Activated CD4-positive, alpha-beta T cell treated with anti-CD3 and anti-CD28 coated beads, Interleukin-2, Interleukin-6, amounts not matched to agents 100 ng/mL and 50 ng/mL, durations not matched to agents 16 hours and 8 hours (primary cell): ENCODE results near the gene DNAAF8.

Experiments
- DNase-seq: peaks from one replicate; pipeline ENCODE4 v3.0.0-alpha.2; 2020

Gene DNAAF8

DNA sequence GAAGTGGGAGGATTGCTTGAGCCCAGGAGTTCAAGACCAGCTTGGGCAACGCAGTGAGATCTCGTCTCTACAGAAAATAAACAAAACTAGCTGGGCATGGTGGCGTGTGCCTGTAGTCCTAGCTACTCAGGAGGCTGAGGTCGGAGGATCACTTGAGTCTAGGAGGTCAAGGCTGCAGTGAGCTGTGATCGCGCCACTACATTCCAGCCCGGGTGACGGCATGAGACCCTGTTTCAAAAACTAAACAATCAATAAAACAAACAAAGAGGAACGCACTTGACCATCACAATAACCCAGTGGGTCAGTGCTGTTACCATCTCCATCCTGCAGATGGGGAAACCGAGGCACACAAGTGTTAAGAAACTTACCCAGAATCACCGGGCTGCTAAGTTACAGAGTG, 18.9 kb downstream of the DNAAF8 start:
- DNase-seq: no peak

DNA sequence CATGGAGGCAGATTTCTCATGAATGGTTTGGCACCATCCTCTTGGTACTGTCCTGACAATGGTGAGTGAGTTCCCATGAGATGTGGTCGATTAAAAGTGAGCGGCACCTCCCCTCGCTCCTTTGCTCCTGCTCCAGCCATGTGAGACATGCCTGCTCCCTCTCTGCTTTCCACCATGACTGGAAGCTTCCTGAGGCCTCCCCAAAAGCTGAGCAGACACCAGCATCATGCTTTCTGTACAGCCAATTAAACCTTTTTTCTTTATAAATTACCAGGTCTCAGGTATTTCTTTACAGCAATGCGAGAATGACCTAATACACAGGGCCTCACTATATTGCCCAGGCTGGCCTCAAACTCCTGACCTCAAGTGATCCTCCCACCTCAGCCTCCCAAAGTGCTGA, 20.5 kb downstream of the DNAAF8 start:
- no peak for DNase-seq

DNA sequence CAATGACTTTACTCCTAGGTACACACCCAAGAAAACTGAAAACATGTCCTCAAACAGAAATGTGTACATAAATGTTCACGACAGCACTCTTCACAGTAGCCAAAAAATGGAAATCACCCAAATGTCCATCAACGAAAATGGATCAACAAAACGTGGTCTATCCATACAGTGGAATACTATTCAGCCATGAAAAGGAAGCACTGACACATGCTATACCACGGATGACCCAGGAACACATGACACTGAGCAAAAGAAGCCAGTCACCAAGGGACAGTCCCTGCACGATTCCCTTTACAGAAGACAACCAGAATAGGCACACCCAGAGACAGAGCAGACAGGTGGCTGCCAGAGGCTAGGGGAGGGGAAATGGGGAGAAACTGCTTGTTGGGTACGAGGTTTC, 21.4 kb downstream of the DNAAF8 start:
- DNase-seq: no peak

DNA sequence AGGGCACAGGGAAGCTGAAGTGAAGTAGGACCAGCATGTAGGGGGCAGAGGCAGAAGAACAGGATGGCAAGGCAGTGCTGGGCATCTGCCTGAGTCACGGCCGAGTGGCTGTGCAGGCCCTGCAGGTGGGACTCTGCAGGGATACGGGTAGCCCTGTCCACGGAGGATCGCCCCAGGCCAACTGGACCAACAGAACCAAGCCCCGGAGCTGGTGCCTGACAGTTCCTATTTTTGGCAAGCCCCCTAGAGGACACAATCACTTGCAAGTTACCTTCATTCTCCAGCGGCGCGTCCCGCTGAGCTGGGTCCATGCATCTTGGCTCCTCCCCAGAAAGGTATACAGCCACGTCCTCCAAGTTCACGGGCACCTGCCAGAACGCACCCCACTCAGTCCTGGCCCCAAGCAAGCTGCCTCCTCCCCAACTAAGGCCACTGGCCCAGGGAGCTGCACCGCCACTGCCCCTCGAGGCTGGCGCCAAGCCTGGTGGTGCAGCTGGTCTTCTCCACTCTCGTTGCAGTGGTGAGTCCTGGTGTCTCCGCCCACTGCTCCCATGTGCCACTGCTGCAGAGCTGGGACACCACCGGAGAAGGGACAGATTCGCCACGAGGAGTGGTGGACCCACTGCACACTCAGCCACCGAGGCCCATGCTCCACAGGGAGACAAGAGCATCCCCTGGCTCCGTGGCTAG, 26.0 kb downstream of the DNAAF8 start:
- no peak for DNase-seq

DNA sequence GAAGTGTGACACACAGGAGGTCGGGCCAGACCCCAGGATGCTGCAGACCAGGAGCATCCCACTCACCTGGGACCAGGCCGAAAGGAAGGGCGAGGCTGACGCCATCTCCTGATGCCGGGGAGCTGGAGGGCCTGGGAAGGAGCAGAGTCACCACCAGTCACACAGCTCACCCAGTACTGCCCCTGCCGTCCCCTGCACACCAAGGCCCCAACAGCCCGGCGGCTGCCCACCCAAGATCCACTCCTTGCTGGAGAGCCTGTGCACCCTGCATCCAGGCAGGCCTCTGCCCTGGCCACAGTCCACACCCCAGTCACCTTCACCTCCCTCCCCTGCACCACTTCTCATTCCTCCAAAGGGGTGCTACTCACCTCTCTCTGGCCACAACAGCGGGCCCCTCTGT, 27.9 kb downstream of the DNAAF8 start:
- DNase-seq: no peak

DNA sequence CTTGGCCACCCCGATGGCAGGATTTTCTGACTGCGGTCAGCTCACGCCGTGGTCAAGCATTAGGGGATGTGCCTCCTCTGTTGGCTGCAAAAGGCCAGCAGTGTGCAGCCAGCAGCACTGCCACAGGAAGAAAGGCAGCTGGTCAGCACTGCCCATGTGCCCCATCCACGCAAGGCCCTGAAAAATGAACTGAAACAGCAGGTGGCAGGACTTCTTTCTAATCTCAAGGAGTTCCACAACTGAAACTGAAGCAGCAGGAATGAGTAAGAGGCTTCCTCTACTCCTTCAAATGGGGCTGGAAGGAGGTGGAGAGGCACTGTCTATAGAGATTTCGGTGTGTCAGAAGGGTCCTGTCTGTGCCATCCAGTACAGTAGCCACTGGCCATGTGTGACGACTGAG, 29.5 kb downstream of the DNAAF8 start:
- DNase-seq: no peak

DNA sequence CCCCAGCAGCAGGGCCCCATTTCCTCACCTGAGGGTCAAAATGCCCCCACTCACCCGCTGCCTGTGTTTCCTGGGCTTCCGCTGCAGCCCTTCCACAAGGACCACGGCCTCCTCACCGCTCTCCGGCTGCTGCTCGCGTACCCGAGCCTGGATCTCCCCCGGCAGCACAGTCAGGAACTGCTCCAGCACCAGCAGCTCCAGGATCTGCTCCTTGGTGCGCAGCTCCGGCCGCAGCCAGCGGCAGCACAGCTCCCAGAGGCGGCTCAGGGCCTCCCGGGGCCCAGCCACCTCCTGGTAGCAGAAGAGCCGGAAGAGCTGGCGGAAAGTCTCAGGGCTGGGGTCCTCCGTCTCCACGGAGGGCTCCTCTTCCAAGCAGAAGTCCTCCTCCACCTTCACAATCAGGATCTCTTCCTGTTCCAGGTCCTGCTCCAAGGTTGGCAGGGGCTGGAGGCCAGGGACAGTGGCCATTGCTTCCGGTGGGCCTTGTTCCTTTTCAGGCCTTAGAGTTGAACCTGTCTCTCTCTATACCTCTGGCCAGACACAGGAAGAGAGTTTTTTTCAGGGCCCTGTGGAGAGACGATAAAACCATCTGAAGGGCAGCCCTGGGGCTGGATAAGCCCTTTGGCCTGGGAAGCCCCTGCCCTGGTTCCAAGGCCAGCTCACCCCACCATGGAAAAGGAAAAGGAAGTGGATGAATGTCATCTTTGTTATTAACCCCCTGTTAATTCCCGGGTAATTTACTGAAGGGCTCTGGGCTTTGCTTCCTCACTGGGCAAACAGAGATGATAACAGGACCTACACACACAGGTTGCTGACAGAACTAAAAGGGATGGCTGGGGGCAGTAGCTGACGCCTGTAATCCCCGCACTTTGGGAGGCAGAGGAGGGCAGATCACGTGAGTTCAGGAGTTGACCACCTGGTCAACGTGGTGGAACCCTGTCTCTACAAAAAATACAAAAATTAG, 31.5 kb downstream of the DNAAF8 start:
- DNase-seq: no peak

DNA sequence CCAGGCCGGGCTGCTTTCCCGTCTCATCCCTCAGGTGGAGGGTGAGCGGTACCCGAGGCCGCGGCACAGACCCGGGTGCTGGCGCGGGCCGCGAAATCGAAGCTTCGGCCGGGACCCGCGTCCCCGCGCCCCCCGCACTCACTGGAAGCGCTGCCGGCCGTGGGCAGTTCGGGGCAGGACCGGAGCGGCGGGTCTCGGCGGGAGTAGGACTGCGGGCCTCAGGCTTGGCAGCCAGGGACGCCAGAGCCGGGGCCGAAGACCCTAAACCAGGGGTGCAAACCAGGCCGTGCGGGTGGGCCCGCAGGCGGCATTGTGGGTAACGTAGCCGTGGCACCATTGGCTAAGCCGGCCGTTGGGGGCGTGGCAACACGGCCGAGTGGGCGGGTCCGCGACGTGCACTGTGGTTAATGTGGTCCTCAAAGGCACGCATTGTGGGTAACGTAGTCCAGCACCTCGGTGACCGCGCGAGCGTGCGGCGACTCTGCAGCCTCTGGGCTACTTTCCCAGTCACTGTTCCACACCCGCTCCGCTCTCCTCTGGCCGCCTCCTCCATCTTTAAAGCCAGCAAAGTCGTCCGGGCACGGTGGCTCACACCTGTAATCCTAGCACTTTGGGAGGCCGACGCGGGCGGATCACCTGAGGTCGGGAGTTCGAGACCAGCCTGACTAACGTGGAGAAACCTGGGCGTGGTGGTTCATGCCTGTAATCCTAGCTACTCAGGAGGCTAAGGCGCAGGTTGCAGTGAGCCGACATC, 32.7 kb downstream of the DNAAF8 start, which contains the start of gene ZNF500:
Gene ZNF500 (minus strand): TSS at position 288 of the 754 bp plus-strand sequence. CDS start 1,184 bp downstream, outside the sequence.
- DNase-seq: peak; percentile 99

DNA sequence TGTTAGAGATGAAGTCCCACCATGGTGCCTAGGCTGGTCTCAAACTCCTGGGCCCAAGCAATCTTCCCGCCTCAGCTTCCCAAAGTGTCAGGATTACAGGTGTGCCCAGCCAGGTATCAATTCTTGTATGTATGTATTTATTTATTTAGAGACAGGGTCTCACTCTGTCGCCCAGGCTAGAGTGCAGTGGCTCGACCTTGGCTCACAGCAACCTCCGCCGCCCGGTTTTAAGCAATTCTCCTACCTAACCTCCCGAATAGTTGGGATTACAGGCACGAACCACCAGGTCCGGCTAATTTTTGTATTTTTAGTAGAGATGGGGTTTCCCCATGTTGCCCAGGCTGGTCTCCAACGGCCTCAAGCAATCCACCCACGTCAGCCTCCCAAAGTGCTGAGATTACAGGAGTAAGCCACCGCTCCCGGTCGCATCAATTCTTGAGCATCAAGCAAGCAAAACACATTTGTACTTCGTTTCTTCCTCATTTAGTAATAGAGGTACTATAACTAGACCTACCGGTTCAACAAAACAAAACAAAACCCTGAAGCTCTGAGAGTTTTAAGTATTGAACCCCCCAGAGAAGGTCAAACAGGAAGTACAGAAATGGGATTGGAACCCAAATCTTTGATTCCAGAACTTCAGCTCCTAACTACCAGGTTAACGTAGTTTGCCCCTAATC, 33.7 kb downstream of the DNAAF8 start:
- DNase-seq: no peak

DNA sequence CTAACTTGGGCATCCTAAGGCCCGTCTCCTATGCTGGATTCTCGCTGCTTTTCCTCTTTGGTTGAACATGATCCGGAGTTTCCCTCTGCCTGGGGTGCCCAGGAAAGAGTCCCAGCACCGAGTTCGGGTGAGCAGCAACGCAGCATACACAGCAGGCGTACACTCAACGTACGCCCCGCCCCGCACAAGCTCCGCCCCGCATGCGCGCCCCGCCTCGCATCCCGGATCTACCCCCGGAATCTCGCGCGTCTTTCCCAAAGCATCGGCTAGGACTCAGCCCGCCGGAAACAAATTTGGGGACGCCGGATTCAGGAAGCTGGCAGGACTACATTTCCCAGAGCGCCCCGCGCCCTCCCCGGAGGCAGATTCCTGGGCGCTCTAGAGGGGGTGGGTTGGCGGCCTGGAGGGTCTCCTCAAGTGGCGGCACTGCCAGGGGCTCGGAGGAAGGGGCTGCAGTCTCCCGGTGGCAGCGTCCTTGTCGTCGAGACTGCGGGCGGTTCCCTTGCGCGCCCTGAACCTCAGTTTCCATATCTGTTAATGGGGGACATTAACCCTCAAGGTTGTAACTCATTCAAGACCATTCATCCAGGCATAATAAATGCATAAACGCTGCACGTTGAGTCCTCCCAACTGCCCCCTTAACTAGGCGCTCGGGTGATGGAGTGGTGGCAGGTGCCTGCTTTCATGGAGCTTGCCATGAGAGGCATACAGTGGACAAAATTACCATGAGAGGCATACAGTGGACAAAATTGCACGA, 34.4 kb downstream of the DNAAF8 start:
- DNase-seq: peak; percentile 94

DNA sequence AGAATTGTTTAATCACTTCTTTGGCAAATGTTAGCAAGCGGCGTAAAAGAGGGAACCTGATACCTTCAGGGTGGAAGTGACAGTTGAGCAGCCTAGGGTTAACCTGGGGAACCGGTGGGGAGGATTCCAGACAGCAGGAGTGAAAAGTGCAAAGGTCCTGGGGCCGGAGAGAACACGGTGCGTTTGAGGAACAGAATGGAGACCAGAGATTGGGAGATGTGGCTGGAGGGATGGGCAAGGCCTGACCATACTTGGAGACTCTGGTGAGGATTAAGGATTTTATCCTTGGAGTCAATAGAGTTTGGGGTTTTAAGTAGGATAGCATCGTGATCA, 34.9 kb downstream of the DNAAF8 start:
- DNase-seq: no peak

DNA sequence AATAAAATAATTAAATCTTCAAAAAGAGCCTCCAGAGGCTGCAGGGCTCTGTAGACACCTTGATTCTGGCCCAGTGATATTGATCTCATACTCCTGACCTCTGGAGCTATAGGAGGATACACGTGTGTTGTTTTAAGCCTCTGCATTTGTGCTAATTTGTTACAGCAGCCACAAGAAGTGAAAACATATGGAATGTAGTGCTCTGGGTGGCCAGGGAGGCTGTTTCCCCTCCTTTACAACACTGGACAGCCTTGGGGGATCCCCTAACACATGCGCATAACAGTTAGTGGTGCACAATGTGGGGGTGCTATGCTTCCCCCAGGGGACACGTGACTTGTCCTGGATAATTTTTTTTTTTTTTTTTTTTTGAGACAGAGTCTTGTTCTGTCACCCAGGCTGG, 37.3 kb downstream of the DNAAF8 start:
- DNase-seq: no peak

DNA sequence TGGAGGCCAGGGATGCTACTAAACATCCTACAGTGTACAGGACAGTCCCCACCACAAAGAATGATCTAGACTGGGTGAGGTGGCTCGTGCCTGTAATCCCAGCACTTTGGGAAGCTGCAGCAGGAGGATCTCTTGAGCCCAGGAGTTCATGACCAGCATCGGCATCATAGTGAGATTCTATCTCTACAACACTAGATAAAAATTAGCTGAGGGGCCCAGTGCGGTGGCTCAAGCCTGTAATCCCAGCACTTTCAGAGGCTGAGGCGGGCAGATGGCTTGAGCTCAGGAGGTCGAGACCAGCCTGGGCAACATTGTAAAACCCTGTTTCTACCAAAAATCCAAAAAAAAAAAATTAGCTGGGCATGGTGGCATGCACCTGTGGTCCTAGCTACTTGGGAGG, 38.0 kb downstream of the DNAAF8 start:
- DNase-seq: no peak

DNA sequence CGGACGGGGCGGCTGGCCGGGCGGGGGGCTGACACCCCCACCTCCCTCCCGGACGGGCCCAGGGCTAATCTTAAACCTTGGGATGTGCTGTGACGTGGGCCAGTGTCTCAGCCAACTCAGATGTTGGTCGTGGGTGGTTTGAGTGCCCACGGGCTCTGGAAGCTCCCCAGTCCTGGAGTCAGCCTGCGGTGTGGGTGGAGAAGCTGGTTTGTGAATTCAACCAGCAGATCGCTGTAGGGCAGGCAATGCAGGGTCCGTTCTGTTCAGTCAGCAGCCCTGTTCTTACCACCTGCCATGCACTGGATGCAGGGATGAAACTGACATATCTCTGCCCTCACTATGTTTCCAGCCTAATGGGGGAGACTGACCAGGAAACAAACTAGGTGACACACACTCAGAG, 40.7 kb downstream of the DNAAF8 start:
- DNase-seq: no peak

DNA sequence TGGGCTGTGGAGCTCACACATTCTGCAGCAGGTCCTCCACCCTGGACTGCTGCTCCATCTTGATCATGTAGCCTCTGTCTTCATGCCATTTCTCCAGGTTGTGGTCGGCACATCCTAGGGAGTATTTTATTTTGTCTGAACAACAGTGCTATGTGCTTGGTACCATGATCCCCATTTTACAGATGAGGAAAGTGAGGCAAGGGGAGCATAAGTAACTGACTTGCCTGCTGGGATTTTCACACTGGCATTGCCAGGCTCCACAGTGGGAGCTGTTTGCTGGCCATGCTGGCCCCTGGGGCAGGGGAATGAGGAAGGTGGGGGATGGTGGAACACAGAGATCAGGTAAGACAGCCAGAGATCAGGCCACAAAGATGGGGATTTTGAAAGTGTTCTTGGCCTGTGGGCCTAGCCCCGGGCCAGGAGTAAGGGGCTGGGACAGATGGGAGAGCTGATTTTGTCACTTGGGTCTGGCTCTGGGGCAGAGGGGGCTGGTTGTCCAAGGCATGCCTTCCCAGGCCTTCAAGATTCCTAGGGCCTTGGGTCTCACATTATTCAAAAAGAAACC, 41.9 kb downstream of the DNAAF8 start:
- no peak for DNase-seq

DNA sequence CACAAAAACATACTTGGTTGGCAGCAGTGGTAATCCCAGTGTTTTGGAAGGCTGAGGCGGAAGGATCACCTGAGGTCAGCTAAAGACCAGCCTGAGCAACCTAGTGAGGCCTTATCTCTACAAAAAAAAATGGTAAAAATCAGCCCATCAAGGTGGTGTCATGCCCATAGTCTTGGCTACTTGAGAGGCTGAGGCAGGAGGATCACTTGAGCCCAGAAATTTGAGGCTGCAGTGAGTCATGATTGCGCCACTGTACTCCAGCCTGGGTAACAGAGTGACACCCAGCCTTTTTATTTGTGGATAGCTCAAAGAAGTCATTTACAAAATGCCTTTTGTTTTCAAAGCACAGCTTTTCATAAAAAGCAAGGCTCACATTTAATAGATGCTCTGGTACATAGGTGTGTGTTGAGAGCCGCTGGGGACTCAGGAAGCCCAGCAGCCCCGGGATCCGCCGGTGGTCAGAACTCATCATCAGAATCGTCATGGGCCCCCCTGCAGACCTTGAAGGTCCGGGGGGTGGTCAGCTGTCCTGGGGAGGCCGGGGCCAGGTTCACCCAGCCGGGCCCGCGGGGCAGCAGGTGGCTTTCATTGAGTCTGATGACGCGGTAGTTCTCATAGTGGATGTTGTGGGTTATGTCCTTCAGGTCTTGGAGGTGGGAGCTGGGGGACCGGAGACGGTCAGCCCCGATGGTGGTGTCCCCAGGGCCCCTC, 43.2 kb downstream of the DNAAF8 start:
- DNase-seq: no peak

DNA sequence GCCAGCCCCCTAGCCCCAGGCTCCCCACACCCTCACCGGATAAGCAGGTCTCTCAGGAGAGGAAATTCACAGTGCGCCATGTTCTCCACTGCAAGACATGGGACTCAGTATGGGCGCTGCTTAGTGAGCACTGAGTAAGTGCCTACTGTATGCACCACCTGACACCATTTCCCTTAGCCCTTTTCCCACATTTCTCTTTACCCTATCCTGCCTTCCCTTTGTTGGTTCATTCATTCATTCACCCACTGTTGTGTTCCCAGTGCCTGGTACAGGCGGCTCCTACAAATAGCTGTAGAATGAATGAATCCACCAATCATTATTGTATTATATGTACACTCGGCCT, 43.7 kb downstream of the DNAAF8 start:
- DNase-seq: no peak

DNA sequence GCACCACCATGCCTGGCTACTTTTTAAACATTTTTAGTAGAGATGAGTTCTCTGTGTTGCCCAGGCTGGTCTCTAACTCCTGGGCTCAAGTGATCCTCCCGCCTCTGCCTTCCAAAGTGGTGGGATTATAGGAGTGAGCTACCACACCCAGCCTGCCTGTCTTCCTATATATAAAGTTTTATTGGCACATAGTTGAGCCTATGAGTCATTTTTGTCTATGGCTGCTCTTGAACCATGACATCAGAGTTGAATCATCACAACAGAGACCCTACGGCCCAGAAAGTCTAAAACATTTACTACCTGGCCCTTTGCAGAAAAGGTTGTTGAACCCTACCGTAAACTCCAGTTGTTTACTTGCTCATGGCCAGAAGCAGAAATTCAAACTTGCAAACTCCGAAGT, 45.9 kb downstream of the DNAAF8 start:
- DNase-seq: no peak

DNA sequence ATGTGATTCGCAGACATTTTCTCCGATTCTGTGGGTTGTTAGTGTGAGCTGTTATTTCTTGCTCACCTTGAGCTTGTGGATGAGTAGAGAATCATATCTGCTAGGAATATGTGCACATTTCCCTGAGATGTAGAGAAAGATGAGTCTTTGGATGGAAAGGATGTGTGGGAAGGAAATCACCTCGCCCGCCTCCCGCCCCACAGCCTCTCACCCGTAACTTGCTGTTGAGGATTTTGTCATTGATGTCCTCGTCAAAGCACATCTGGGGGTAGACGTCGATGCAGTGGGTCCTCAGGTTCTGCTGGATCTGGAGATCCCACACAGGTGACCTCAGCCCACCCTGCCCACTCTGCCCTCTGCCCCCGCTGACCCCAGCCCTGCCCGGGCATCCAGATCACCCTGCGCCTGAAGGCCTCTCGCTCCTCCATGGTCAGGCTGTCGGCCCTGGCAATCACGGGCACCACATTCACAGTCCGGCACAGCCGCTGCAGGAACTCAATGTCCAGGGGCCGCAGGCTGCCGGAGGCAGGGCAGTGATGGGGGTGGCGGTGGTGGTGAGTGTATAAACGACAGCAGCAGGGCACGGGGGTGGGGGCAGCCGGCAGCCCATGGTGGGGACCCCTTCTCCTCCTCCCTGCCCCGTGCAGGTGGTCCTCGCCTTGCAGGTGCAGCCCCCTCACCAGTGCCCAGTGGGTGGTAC, 49.1 kb downstream of the DNAAF8 start:
- DNase-seq: no peak

DNA sequence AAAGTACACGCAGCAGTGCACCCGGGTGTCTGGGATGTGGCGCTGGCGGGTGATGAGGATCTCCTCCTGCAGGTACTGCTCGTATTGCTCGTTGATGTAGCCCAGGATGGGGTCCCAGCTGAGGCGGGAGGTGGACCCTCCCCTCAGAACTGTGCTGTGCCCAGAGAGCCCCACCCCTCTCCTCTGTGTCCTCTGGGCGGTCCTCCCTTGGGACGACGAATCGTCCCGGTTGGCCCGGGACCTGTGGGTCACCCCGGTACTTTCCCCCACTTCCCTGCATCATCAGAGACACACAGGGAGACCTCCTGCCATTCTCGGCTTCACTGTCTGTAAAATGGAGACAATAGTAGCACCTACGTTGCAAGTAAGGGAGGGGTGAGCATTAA, 49.6 kb downstream of the DNAAF8 start:
- DNase-seq: no peak
